Stimulated activated CD8-positive, alpha-beta memory T cell treated with anti-CD3 and anti-CD28 coated beads, Interleukin-7, amount 100 ng/mL, for 24 hours (primary cell): ENCODE measurements around the gene RTN4IP1.
"Not testable (repeated sequence)": the region's sequence is repeated elsewhere in the genome, so short reads cannot be mapped to it uniquely, and the experiment has no call there.

Source experiments
- DNase-seq: peaks from one replicate; pipeline ENCODE4 v3.0.0-alpha.2; 2020; ENCODE audit warnings: low read depth

The RTN4IP1 gene

GRCh38 chr6:106581468-106581867 lies 47.8 kb downstream of the RTN4IP1 start:
- DNase-seq: no peak

- DNase-seq: no peak
Measured at GRCh38 chr6:106579281-106579680, 50.0 kb downstream of the RTN4IP1 start.

- no peak for DNase-seq
Measured at GRCh38 chr6:106574741-106575458, 54.4 kb downstream of the RTN4IP1 start.

GRCh38 chr6:106572875-106573585 lies 56.3 kb downstream of the RTN4IP1 start:
- DNase-seq: no peak

- DNase-seq: no peak
Measured at GRCh38 chr6:106572436-106572835, 56.9 kb downstream of the RTN4IP1 start.

- no peak for DNase-seq
Measured at GRCh38 chr6:106569428-106569827, 59.9 kb downstream of the RTN4IP1 start.

- DNase-seq: no peak
Measured at GRCh38 chr6:106568530-106568929, 60.8 kb downstream of the RTN4IP1 start.

GRCh38 chr6:106564476-106564875 lies 64.8 kb downstream of the RTN4IP1 start:
- no peak for DNase-seq

GRCh38 chr6:106563614-106564013 lies 65.7 kb downstream of the RTN4IP1 start:
- no peak for DNase-seq

- no peak for DNase-seq
Measured at GRCh38 chr6:106561686-106562405, 67.5 kb downstream of the RTN4IP1 start.

GRCh38 chr6:106560996-106561685 lies 68.2 kb downstream of the RTN4IP1 start:
- no peak for DNase-seq

GRCh38 chr6:106559659-106560058 lies 69.6 kb downstream of the RTN4IP1 start:
- DNase-seq: not testable (repeated sequence)

- DNase-seq: no peak
Measured at GRCh38 chr6:106558364-106558763, 70.9 kb downstream of the RTN4IP1 start.

GRCh38 chr6:106557837-106558236 lies 71.5 kb downstream of the RTN4IP1 start:
- DNase-seq: no peak

- DNase-seq: no peak
Measured at GRCh38 chr6:106556368-106556960, 72.8 kb downstream of the RTN4IP1 start.

GRCh38 chr6:106555767-106556166 lies 73.5 kb downstream of the RTN4IP1 start:
- no peak for DNase-seq

- no peak for DNase-seq
Measured at GRCh38 chr6:106553440-106553839, 75.9 kb downstream of the RTN4IP1 start.

GRCh38 chr6:106551155-106551554 lies 78.1 kb downstream of the RTN4IP1 start:
- no peak for DNase-seq

GRCh38 chr6:106549521-106549920 lies 79.8 kb downstream of the RTN4IP1 start:
- DNase-seq: no peak

- DNase-seq: not testable (repeated sequence)
Measured at GRCh38 chr6:106548926-106549455, 80.3 kb downstream of the RTN4IP1 start.

- no peak for DNase-seq
Measured at GRCh38 chr6:106547601-106548453, 81.5 kb downstream of the RTN4IP1 start.
